ENCODE results near the gene MRPL43.

Gene MRPL43

DNA sequence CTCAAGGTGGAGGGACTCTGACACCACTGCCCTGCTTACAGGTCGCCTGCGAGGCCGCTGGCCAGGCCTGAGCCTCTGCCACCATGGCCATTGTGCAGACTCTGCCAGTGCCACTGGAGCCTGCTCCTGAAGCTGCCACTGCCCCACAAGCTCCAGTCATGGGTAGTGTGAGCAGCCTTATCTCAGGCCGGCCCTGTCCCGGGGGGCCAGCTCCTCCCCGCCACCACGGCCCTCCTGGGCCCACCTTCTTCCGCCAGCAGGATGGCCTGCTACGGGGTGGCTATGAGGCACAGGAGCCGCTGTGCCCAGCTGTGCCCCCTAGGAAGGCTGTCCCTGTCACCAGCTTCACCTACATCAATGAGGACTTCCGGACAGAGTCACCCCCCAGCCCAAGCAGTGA lies 15.2 kb upstream of the MRPL43 start:
- Histone ChIP-seq H3K36me3 (ENCODE audit: control insufficient read depth in 1 of 2, insufficient read depth in 2 of 2, low read depth in 1 of 2, low read length in 2 of 2) (peaks cover 51 to 54% of the 10 kb centered on the region in 2 experiments), H3K79me1 (replicated peaks; ENCODE audit: low read length, poor library complexity, severe bottlenecking) (peaks cover 22% of the 10 kb centered on the region), H3K4ac (ENCODE audit: low read depth in 1 of 2, low read length in 2 of 2) (no peak overlapping the region), H4K8ac (ENCODE audit: low read length) (no peak overlapping the region), H3K27ac (ENCODE audit: low read length, poor library complexity, severe bottlenecking) (no peak overlapping the region), H3K23ac (ENCODE audit: low read length in 2 of 2) (peak overlapping the region in 1 of 2 experiments; percentile 63), H2AFZ (ENCODE audit: low read depth, low read length) (no peak overlapping the region), H3K27me3 (ENCODE audit: control insufficient read depth in 1 of 2, insufficient read depth in 1 of 2, low read length in 2 of 2) (no peaks in the 10 kb centered on the region), H3K4me3 (ENCODE audit: insufficient read depth in 1 of 2, low read depth in 1 of 2, low read length in 2 of 2) (peak overlapping the region in 1 of 2 experiments; percentile 96), H3K4me1 (ENCODE audit: control insufficient read depth, insufficient read depth, low read depth, low read length) (peaks cover 34% of the 10 kb centered on the region), H2BK12ac (ENCODE audit: low read length in 2 of 2) (no peak overlapping the region), H3K9me3 (ENCODE audit: control insufficient read depth, low read length) (no peaks in the 10 kb centered on the region), H4K91ac (ENCODE audit: low read length) (no peak overlapping the region), H2BK15ac (ENCODE audit: low read depth, poor library complexity, severe bottlenecking) (no peak overlapping the region), H2BK5ac (ENCODE audit: low read depth, low read length, poor library complexity, severe bottlenecking) (no peak overlapping the region), H2AK5ac (ENCODE audit: low read length, severe bottlenecking) (peak overlapping the region; percentile 26), H3K9ac (ENCODE audit: low read length) (peak overlapping the region; percentile 100), H3K18ac (ENCODE audit: low read depth in 1 of 2, low read length in 2 of 2) (peak overlapping the region in 1 of 2 experiments; percentile 18), H3K4me2 (ENCODE audit: low read length, poor library complexity, severe bottlenecking) (no peak overlapping the region), H2BK120ac (ENCODE audit: low read depth, low read length) (no peak overlapping the region), H3K14ac (ENCODE audit: low read length in 2 of 2) (peak overlapping the region in 1 of 2 experiments; percentile 41)
- no peak for DNase-seq
- WGBS = 93% methylated on average over 11 of the region's 11 CpGs

DNA sequence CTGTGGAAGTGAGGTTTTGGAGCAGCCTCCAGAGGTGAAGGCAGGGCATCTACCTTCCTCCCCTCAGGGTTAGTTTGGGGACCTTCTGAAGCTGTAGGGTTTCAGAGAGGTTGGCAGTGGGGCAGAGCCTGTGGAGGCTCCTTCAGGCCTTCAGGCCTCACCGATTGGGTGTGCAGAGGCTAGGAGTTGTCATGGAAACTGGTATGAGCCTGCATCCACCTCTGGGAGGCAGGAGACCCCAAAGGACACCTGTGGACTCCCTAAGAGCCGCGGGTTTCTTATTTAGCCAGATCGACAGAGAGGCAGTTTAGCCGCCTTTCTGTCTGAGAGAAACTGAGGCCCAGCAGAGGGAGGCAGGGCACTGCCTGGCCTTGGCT lies 14.3 kb upstream of the MRPL43 start:
- Histone ChIP-seq H3K79me1 (replicated peaks; ENCODE audit: low read length, poor library complexity, severe bottlenecking) (peaks cover 22% of the 10 kb centered on the region), H3K4me2 (ENCODE audit: low read length, poor library complexity, severe bottlenecking) (peak overlapping the region; percentile 43), H4K91ac (ENCODE audit: low read length) (no peak overlapping the region), H3K36me3 (ENCODE audit: control insufficient read depth in 1 of 2, insufficient read depth in 2 of 2, low read depth in 1 of 2, low read length in 2 of 2) (peaks cover 43 to 46% of the 10 kb centered on the region in 2 experiments), H3K9ac (ENCODE audit: low read length) (peak overlapping the region; percentile 100), H3K4ac (ENCODE audit: low read depth in 1 of 2, low read length in 2 of 2) (peak overlapping the region in 1 of 2 experiments; percentile 71), H3K27me3 (ENCODE audit: control insufficient read depth in 1 of 2, insufficient read depth in 1 of 2, low read length in 2 of 2) (no peaks in the 10 kb centered on the region), H4K8ac (ENCODE audit: low read length) (peak overlapping the region; percentile 15), H2AK5ac (ENCODE audit: low read length, severe bottlenecking) (peak overlapping the region; percentile 3), H3K4me3 (ENCODE audit: insufficient read depth in 1 of 2, low read depth in 1 of 2, low read length in 2 of 2) (peak overlapping the region in 1 of 2 experiments; percentile 96), H3K18ac (ENCODE audit: low read depth in 1 of 2, low read length in 2 of 2) (peak overlapping the region in 1 of 2 experiments; percentile 63), H3K27ac (ENCODE audit: low read length, poor library complexity, severe bottlenecking) (peak overlapping the region; percentile 83), H2BK12ac (ENCODE audit: low read length in 2 of 2) (peak overlapping the region in 1 of 2 experiments; percentile 25), H3K14ac (ENCODE audit: low read length in 2 of 2) (peak overlapping the region in 1 of 2 experiments; percentile 26), H3K9me3 (ENCODE audit: control insufficient read depth, low read length) (no peaks in the 10 kb centered on the region), H3K4me1 (ENCODE audit: control insufficient read depth, insufficient read depth, low read depth, low read length) (peaks cover 33% of the 10 kb centered on the region), H2BK15ac (ENCODE audit: low read depth, poor library complexity, severe bottlenecking) (no peak overlapping the region), H3K23ac (ENCODE audit: low read length in 2 of 2) (no peak overlapping the region), H2BK5ac (ENCODE audit: low read depth, low read length, poor library complexity, severe bottlenecking) (no peak overlapping the region), H2AFZ (ENCODE audit: low read depth, low read length) (no peak overlapping the region), H2BK120ac (ENCODE audit: low read depth, low read length) (peak overlapping the region; percentile 36)
- WGBS = 93% methylated on average over 5 of the region's 5 CpGs
- DNase-seq = no peak

DNA sequence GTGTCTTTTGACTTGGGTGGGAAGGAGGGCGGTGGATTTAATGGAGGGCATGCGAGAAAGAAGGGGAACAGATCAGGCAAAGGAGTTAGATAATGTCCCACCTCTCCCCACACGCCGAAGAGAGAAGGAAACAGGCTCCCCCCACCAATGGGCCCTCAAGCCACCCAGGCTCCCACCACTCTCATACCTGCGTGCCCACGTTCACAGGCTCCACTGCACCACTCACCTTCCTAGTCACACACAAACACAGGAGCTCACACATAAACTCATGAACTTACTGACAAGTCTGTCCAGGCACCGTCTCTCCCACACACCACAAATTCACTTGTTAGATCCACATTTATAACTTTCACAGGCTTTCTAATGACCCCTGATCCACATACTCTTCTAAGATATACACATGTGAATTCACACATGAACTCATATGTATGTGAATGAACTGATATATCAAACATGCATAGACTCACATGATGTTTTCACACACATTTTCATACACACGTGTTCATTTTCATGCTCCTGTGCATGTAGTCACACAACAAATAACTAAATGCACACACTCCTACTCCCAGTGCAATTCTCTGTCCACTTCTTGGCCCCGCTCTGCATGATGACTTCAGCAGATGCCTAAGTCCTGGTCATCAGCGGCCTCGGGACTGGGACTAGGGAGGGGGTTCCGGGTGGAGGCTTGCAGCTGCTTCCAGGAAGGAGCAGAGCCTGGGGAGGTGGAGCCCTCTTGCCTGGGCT lies 13.8 kb upstream of the MRPL43 start:
- Histone ChIP-seq H3K14ac (ENCODE audit: low read length in 2 of 2) (peak overlapping the region in 1 of 2 experiments; percentile 90), H3K4me1 (ENCODE audit: control insufficient read depth, insufficient read depth, low read depth, low read length) (peaks cover 39% of the 10 kb centered on the region), H3K79me1 (replicated peaks; ENCODE audit: low read length, poor library complexity, severe bottlenecking) (peaks cover 24% of the 10 kb centered on the region), H3K9ac (ENCODE audit: low read length) (peak overlapping the region; percentile 100), H3K4me2 (ENCODE audit: low read length, poor library complexity, severe bottlenecking) (peak overlapping the region; percentile 43), H3K9me3 (ENCODE audit: control insufficient read depth, low read length) (no peaks in the 10 kb centered on the region), H2BK120ac (ENCODE audit: low read depth, low read length) (peak overlapping the region; percentile 97), H4K8ac (ENCODE audit: low read length) (peak overlapping the region; percentile 45), H3K27me3 (ENCODE audit: control insufficient read depth in 1 of 2, insufficient read depth in 1 of 2, low read length in 2 of 2) (no peaks in the 10 kb centered on the region), H2BK12ac (ENCODE audit: low read length in 2 of 2) (peak overlapping the region; percentile 12 to 20), H3K36me3 (ENCODE audit: control insufficient read depth in 1 of 2, insufficient read depth in 2 of 2, low read depth in 1 of 2, low read length in 2 of 2) (peaks cover 38 to 40% of the 10 kb centered on the region in 2 experiments), H3K27ac (ENCODE audit: low read length, poor library complexity, severe bottlenecking) (peak overlapping the region; percentile 83), H3K4me3 (ENCODE audit: insufficient read depth in 1 of 2, low read depth in 1 of 2, low read length in 2 of 2) (peak overlapping the region; percentile 75 to 96), H2BK5ac (ENCODE audit: low read depth, low read length, poor library complexity, severe bottlenecking) (no peak overlapping the region), H3K4ac (ENCODE audit: low read depth in 1 of 2, low read length in 2 of 2) (peak overlapping the region in 1 of 2 experiments; percentile 96), H3K18ac (ENCODE audit: low read depth in 1 of 2, low read length in 2 of 2) (peak overlapping the region; percentile 16 to 95), H2AK5ac (ENCODE audit: low read length, severe bottlenecking) (peak overlapping the region; percentile 27), H2BK15ac (ENCODE audit: low read depth, poor library complexity, severe bottlenecking) (peak overlapping the region; percentile 60), H3K23ac (ENCODE audit: low read length in 2 of 2) (peak overlapping the region in 1 of 2 experiments; percentile 1), H4K91ac (ENCODE audit: low read length) (peak overlapping the region; percentile 55), H2AFZ (ENCODE audit: low read depth, low read length) (no peak overlapping the region)
- peak; percentile 93 for DNase-seq
- 40% methylated on average over 11 of the region's 12 CpGs for whole genome bisulfite sequencing
